HG03558 (cell line): Measurements from ENCODE around the gene TTC36.
"Not testable (repeated sequence)": the region's sequence is repeated elsewhere in the genome, so short reads cannot be mapped to it uniquely, and the experiment has no call there.

Source experiments
- ATAC-seq: cut with Tn5 transposase; IDR thresholded peaks from one replicate; pipeline ENCODE4 v1.9.1; 2021; ENCODE audit warnings: moderate number of reproducible peaks; ENCODE audit not compliant: unreplicated experiment; ENCODE audit errors: extremely low read depth

Gene TTC36

DNA sequence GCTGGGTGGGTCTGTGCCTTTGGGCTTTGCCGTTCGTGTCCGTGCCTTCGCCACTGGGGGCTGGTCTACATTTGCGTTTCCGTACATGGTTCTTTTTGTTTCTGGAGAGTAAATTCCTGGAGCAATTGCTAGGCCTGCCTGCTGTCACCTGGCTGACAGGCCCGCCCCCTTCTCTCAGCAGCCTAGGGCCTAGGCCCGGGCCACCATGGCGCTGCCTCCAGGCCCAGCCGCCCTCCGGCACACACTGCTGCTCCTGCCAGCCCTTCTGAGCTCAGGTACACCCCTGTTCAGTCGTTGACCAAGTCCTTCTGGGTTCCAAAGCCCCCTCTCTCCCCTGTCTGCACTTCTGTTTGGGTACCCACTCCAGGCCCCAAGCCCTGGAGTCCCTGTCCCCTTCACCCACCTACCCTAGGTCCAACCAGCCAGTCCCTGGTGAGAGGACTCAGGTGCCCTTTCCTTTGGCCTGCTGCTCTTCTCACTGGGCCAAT, 4.4 kb downstream of the TTC36 start:
- no peak for ATAC-seq

DNA sequence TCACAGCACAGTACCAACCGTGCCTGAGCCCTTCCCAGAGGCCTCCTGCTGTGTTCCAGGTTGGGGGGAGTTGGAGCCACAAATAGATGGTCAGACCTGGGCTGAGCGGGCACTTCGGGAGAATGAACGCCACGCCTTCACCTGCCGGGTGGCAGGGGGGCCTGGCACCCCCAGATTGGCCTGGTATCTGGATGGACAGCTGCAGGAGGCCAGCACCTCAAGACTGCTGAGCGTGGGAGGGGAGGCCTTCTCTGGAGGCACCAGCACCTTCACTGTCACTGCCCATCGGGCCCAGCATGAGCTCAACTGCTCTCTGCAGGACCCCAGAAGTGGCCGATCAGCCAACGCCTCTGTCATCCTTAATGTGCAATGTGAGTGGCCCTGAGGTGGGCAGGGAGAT, 4.8 kb downstream of the TTC36 start:
- ATAC-seq = no peak

DNA sequence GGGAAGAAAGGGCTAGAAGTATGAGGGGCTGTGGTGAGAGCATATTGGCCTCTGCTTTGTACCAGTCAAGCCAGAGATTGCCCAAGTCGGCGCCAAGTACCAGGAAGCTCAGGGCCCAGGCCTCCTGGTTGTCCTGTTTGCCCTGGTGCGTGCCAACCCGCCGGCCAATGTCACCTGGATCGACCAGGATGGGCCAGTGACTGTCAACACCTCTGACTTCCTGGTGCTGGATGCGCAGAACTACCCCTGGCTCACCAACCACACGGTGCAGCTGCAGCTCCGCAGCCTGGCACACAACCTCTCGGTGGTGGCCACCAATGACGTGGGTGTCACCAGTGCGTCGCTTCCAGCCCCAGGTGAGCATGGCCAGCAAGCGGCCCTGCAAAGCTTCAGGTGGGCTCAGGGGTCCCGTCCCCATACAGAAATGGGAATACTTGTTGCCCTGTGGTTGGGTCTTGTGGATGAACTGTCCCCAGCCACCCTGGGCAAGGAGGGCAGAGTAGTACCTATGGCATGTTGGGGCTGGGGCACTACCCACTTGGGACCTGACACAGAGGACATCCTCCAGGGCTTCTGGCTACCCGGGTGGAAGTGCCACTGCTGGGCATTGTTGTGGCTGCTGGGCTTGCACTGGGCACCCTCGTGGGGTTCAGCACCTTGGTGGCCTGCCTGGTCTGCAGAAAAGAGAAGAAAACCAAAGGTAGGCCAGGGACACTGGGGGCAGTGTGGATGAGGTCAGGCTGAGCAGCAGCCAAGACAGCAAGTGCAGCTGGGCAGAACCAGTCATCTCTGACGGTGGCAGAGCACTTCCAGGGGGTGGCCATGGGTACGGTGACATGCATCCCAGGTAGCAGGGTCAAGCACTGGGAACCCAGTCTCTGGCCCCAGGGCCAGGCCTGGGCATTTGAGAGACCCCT, 5.8 kb downstream of the TTC36 start:
- ATAC-seq = no peak

DNA sequence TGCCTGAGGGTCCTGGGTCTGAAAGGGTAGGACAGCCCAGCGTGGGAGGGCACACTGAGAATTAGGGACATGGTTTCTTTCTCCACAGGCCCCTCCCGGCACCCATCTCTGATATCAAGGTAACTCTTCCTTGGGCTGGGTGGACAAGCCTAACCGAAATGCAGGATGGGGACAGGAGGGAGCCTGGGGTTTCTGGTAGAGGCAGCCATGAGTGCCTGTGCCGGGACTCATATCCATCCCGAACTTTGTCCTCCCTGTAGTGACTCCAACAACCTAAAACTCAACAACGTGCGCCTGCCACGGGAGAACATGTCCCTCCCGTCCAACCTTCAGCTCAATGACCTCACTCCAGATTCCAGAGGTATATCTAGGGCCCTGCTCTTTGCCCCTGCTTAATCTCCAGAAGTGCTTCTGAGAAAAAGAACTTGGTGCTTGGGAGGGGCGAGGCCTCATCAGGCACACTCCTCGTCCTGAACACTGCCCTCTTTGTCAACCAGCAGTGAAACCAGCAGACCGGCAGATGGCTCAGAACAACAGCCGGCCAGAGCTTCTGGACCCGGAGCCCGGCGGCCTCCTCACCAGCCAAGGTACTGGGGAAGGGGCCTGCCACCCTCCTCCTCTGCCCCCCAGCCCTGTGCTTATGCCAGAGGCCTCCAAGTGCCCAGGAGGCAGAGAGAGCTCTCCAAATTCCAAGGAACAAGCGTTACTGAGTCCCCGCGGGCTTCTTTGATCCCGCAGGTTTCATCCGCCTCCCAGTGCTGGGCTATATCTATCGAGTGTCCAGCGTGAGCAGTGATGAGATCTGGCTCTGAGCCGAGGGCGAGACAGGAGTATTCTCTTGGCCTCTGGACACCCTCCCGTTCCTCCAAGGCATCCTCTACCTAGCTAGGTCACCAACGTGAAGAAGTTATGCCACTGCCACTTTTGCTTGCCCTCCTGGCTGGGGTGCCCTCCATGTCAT, 6.8 kb downstream of the TTC36 start:
- no peak for ATAC-seq

DNA sequence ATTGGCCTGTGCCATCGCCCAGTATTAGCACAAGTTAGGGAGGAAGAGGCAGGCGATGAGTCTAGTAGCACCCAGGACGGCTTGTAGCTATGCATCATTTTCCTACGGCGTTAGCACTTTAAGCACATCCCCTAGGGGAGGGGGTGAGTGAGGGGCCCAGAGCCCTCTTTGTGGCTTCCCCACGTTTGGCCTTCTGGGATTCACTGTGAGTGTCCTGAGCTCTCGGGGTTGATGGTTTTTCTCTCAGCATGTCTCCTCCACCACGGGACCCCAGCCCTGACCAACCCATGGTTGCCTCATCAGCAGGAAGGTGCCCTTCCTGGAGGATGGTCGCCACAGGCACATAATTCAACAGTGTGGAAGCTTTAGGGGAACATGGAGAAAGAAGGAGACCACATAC, 8.0 kb downstream of the TTC36 start:
- ATAC-seq = no peak

DNA sequence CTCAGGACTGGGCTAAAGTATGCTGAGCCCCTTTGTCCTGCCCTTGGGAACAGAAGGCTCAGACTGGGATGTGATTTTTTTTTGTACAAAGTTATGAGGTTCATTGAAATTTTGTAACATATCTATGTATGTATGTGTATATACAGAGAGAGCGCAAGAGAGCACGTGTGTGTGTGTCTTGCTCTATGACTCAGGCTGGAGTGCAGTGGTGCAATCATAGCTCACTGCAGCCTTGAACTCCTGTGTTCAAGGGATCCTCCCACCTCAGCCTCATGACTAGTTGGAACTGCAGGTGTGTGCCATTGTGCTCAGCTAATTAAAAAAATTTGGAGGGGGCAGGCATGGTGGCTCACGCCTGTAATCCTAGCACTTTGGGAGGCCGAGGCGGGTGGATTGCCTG, 9.5 kb downstream of the TTC36 start:
- ATAC-seq = no peak

DNA sequence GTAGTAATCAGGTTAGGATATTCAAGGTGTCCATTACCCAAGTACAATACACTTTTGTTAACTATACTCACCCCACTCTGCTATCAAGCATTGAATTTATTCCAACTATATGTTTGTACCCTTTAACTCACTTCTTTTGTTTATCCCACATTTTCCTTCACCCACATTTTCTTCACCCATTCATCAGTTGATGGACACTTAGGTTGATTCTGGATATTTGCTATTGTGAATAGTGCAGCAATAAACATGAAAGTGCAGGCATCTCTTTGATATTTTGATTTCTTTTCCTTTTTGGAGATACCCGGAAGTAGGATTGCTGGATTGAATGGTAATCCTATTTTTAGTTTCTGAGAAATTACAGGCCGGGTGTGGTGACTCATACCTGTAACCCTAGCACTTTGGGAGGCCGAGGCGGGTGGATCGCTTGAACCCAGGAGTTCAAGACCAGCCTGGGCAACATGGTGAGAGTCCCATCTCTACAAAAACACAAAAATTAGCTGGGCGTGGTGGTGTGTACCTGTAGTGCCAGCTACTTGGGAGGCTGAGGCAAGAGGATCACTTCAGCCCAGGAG, 10.2 kb downstream of the TTC36 start:
- ATAC-seq = no peak

DNA sequence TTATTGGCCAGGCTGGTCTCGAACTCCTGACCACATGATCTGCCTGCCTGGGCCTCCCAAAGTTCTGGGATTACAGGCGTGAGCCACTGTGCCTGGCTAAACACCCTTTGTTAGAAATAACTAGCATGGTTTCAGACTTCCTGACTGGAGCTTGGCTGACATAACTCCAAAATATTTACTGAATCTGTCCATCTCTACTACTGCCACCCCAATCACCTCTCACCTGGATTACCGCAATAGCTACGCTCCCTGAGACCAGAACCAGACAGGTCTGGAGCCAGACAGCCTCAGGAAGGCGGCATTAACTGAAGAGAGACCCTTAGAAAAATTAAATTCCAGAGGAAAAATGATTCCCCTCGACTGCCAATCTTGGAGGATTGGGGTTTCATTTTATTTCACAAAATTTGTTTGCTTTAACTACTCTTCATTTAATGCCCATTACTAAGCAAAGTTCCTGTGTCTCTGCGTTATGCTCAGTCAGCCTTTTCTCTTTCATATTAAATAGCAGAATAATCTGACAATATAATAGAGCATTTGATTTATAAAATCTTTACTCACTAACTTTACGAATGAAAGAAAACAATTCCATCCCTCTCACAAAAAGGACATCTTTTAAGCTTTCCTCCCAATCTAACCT, 16.9 kb downstream of the TTC36 start:
- ATAC-seq = no peak

DNA sequence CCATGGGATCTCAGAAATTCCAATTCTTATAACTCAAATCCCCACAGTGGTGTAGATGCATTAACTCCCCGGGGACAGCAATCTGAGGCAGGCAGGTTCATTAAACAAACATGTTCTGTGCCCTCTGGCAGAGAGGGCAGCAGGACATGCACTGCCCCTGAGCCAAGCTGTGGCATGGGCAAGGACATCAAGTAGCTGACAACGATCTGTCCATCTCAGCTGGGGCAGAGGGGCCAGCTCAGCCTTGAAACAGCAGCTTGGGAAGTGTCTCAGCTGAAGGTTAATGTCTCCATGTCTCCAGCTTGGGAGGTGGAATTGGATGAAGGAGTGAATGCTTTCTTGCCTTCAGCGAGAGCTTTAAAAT, 17.4 kb downstream of the TTC36 start:
- no peak for ATAC-seq

DNA sequence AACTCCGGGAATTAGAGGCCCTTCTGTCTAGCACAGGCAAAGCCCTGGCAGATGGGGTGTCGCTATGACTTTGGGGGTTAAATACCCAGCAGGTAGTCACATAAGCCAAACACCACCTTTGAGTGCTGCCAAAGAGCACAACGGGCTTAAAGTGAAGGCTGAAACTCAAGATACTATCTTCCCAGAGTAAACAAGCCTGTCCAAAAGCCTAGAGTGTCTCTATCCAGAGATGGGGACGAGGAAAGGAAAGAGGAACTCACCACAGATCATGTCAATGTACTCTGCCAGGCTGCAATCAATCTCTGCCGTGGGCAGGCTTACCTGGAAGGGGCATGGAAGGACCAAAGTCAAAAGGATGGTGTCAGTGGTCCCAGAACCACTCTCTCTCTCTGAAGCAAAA, 18.3 kb downstream of the TTC36 start:
- ATAC-seq = no peak

DNA sequence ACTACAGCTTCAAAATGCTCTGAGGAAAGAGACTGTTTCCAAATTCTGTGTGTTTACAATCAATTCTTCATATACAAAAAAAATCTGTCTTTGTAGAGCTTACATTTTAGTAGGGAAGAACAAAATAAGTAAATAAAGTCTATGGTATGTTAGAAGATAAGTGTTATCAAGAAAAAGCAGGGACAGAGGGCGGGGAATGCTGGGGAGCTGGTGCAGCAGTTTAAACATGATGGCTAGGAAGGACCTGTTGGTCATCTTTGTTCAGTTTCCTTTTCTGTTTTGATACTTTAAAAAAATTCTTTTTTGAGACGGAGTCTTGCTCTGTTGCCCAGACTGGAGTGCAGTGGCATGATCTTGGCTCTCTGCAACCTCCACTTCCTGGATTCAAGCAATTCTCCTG, 19.9 kb downstream of the TTC36 start:
- ATAC-seq = no peak

DNA sequence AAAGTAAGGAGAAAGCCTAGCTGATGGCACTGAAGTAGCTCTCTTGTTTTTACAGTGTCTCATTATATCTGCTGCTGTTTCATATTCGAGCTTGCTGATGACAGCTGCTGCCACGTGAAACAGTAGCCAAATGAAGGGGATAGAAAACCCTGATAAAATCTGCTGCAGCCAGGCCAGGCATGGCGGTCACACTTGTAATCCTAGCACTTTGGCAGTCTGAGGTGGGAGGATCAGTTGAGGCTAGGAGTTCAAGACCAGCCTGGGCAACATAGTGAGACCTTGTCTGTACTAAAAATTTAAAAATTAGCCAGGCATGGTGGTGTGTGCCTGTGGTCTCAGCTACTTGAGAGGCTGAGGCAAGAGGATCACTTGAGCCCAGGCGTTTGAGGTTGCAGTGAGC, 25.1 kb downstream of the TTC36 start:
- no peak for ATAC-seq

DNA sequence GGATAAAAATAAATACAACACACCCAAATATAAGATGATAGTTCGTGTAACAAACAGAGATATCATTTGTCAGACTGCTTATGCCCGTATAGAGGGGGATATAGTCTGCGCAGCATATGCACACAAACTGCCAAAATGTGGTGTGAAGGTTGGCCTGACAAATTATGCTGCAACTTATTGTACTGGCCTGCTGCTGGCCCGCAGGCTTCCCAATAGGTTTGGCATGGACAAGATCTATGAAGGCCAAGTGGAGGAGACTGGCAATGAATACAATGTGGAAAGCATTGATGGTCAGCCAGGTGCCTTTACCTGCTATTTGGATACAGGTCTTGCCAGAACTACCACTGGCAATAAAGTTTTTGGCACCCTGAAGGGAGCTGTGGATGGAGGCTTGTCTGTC, 33.5 kb downstream of the TTC36 start:
- ATAC-seq = no peak

DNA sequence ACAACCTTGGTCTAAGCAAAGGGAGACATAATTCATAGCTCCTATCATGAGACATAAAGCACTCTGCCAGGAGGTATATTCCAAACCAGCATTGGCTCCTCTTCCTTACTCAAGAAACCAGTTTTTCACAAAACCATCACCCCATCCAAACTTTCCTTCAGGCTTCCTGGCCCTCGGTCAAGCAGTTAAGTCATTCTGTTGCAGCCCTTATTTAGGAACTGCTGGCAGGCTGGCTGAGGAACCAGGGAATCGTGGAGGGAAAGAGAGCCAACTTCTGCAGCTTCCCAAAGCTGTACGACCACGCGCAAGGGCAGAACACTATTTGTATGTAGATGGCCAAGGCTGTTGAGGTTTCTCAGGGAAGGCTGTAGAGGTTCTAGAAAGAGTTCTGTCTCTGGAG, 37.8 kb downstream of the TTC36 start:
- no peak for ATAC-seq

DNA sequence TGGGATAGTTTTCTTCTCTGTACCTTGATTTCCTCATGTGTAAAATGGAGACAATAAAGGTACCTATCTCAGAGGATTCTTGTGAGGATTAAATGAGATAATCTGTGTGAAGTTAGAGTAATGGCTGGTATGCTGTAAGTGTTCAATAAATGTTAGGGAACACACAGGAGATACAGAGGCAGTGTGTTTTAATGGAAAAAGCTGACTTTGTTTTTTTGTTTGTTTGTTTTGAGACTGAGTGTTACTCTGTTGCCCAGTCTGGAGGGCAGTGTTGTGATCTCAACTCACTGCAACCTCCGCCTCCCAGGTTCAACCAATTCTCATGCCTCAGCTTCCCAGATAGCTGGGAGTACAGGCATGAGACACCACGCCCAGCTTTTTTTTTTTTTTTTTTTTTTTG, 42.4 kb downstream of the TTC36 start:
- no peak for ATAC-seq

DNA sequence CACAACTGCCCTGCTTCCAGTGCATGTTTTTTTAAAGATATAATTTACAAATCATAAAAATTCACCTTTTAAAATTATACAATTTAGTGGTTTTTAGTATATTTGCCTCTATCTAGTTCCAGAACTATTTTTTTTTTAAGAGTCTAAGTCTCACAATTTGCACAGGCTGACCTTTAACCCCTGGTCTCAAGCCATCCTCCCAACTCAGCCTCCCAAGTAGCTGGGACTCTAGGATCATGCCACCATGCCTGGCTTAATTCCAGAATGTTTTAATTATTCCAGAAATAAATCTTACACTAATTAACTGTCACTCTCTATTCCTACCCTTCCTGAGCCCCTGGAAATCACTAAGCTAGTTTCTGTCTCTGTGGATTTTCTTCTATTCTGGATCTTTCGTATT, 43.5 kb downstream of the TTC36 start:
- no peak for ATAC-seq

DNA sequence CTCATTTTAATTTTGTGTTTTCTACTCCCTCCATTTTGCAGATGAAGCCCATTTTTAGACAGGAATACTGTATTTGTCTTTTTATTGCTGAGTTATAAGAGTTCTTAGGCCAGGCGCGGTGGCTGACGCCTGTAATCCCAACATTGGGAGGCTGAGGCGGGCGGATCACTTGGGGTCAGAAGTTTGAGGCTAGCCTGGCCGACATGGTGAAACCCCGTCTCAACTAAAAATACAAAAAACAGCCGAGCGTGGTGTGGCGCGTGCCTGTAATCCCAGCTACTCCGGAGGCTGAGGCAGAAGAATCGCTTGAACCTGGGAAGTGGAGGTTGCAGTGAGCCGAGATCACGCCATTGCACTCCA, 44.4 kb downstream of the TTC36 start:
- ATAC-seq = not testable (repeated sequence)

DNA sequence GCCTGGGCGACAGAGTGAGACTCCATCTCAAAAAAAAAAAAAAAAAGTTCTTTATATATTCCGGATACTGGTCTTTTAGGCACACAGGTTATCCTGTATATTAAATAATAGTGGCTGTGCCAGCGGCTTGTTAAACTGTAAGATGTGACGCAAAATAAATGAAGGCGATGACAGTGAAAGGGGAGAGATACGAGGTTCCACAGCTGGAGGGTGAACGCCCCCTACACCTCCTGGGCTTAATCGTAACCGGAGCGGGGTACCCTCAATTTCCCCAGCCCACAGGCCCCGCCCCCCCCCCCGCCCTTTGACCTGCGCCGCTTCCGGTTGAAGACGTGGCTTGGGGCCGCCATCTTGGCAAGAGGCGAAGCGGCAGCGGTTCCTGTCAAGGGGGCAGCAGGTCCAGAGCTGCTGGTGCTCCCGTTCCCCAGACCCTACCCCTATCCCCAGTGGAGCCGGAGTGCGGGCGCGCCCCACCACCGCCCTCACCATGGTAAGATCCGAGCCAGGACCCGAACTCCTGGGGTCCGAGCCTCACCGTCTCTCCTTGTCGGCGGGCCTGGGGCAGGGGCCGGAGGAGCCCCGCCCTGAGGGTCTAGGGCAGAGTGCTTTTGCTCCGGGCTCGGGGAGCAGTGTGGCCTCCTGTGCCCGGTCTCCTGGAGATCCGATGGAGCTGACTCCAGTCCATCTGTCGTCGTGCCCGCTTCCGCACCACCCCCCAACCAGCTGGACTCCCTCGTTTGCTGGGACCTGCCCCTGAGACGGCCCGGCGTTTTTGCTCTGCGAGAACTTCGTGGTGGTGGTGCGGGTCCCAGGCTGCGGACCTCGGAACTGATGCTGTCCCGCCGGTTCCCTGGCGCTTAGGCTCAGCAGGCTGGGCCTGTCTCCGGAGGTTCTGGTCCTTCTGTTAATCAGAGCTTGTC, 45.0 kb downstream of the TTC36 start, which contains the start of gene ARCN1:
Gene ARCN1 (plus strand): TSS at position 349 of the 920 bp plus-strand sequence. CDS start 139 bp downstream, at position 488.
- no peak for ATAC-seq

DNA sequence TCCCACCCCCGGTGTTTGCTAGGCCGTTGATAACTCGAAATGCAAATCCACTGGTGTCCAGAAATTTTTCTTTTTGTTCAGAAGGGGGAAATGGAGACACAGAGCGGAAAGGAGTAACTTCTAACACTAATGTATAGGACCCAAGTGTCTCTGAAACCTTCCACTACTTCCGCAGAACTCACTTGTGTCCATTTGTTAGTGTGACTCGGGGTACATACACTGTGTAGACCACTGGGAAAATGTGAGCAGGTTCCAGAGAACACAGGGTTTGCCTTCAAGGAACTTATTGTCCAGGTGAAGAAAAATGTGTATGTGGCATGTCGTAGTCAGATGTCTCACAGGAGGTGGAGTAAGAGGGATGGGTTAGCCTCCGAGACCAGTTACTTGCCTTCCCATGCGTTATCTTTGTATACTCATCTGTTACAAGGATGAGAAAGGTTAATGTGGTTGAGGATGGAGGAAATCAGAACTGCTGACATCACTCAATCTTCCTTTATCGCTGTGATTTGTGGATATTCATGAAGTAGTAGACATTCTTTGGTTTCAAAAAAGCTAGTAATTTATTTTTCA, 45.8 kb downstream of the TTC36 start:
- no peak for ATAC-seq
